SHP77 (cell line): ENCODE results near the gene NFXL1.

Source experiments
- DNase-seq, 2 experiments: peaks; one replicate each; lab custom pipeline; 2025; lab: John Stamatoyannopoulos, UW

The NFXL1 gene

GRCh38 chr4:47891928-47892327 is 22.5 kb downstream of the NFXL1 start:
- DNase-seq, result no peak

- DNase-seq, result no peak
These were observed 32.2 kb downstream of the NFXL1 start for GRCh38 chr4:47882228-47882627.

- no peak for DNase-seq
These were observed 34.9 kb downstream of the NFXL1 start for GRCh38 chr4:47879458-47879857.

GRCh38 chr4:47876784-47877546 is 37.4 kb downstream of the NFXL1 start:
- DNase-seq, result no peak

- DNase-seq, result no peak
These were observed 38.1 kb downstream of the NFXL1 start for GRCh38 chr4:47876310-47876709.

- DNase-seq, result no peak
These were observed 40.4 kb downstream of the NFXL1 start for GRCh38 chr4:47873877-47874541.

- no peak for DNase-seq
These were observed 50.9 kb downstream of the NFXL1 start for GRCh38 chr4:47863486-47863885.

GRCh38 chr4:47862297-47862696 is 52.1 kb downstream of the NFXL1 start:
- DNase-seq, result no peak

- DNase-seq, result no peak
These were observed 54.1 kb downstream of the NFXL1 start for GRCh38 chr4:47860305-47860704.

GRCh38 chr4:47858006-47858405 is 56.4 kb downstream of the NFXL1 start:
- no peak for DNase-seq

GRCh38 chr4:47856713-47857112 is 57.7 kb downstream of the NFXL1 start:
- DNase-seq, result no peak

GRCh38 chr4:47855350-47855749 is 59.0 kb downstream of the NFXL1 start:
- no peak for DNase-seq

- DNase-seq, result no peak
These were observed 62.2 kb downstream of the NFXL1 start for GRCh38 chr4:47852136-47852535.

- DNase-seq, result no peak
These were observed 64.9 kb downstream of the NFXL1 start for GRCh38 chr4:47849466-47849865.

- no peak for DNase-seq
These were observed 66.3 kb downstream of the NFXL1 start for GRCh38 chr4:47848041-47848440.

- DNase-seq, result no peak
These were observed 71.4 kb downstream of the NFXL1 start for GRCh38 chr4:47842985-47843384.

- no peak for DNase-seq
These were observed 74.1 kb downstream of the NFXL1 start for GRCh38 chr4:47840291-47840690.

- DNase-seq, result no peak
These were observed 75.1 kb downstream of the NFXL1 start for GRCh38 chr4:47839259-47839658.

GRCh38 chr4:47838445-47838844 is 75.9 kb downstream of the NFXL1 start:
- no peak for DNase-seq

- DNase-seq, result no peak
These were observed 76.5 kb downstream of the NFXL1 start, which contains the start of gene CORIN for GRCh38 chr4:47837908-47838294. Gene CORIN, minus strand, starts transcription at chr4:47838067. Its CDS starts 118 bp downstream, at chr4:47837949.

- DNase-seq, result peak; percentile 44 to 48
These were observed 77.1 kb downstream of the NFXL1 start for GRCh38 chr4:47837094-47837907.

- peak; percentile 68 to 74 for DNase-seq
These were observed 77.7 kb downstream of the NFXL1 start for GRCh38 chr4:47836641-47837093.

GRCh38 chr4:47835494-47835893 is 78.9 kb downstream of the NFXL1 start:
- no peak for DNase-seq
